Measurements from ENCODE around the gene POU3F3.

The POU3F3 gene

DNA sequence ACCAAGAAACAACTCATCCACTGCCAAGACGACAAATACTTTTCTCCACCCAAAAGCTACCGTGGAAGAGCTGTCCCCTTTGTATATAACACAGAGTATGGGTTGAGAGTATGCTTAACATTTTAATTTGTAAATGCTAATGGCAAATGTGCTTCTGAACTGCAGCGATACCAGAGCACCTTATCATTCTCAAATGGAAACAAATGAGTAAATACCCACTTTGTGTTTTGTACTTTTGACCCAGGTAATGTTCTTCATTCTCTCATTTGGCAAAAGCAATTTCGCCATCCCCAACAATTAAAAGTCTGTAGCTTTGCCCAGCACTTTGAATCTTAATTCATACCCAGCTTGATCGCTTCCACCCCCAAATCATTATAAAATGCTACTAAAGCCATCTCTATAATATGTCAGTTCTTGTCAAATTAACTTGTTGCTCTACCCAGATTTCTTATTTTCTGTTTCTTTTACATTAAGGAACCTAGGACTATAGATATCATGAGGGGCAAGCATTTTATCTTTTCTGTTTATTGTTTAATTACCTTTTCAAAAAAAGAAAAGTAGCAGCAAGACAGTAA is 6.2 kb upstream of the POU3F3 start:
- no peak for DNase-seq

DNA sequence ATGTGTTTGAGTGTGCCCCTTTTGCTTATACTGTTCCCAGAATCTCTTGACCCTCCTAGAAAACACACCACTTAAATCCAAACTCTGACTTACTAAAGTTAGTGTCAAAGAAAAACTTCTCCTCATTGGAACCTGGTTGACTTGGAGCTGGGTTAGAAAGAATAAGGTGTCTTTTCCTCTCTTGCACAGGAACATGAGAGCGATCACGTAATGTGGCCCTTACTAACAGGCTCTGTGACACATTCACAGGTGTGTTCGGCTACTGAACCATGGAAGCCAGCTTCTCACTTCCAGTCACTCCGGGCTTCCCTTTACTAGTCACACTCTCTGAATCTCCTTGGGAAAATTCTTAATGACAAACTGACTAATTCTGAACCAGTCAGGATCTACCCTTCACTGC is 5.4 kb upstream of the POU3F3 start:
- DNase-seq = no peak

DNA sequence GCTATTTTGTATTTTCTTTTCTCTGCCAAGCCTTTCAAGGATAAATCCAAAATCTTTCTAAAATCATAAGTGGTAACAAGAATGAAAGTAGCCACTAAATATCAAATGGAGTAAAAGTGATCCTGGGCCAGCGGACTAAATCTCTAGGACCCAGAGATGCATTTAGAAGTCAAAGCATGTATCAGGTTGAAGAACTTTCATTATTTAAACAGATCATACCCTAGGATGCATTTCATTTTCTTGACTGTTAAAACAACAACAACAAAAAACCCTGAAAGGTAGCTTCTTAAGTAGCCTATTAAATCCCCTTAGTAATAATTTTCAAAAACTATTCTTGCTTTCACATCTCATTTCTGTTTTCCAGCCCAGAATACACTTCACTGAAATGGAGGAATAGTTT is 4.8 kb upstream of the POU3F3 start:
- no peak for DNase-seq

DNA sequence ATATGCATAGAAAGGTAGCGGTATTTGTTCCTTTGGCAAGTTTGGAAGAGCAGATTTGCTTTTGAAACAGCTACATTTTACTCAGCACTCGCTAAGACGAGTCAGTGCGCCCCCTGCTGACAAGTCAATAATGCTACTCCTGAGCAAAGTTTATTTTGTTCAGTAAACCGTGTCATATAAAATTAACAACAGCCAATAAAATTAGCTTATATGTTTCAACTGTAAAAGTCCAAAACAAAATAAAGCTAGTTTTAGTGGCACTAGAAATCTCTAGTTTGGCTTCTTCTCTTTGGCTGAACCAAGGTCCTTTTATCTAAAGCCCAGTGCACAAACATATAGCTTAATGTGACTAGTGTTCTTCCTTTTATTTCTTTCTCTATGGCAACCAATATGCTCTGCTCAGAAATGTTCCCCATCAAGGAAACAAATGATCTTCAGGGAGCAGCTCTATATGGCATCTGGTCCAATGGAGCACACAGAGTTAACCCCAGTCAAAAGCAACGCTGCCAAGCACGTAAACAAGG is 4.2 kb upstream of the POU3F3 start:
- DNase-seq = peak; percentile 65

DNA sequence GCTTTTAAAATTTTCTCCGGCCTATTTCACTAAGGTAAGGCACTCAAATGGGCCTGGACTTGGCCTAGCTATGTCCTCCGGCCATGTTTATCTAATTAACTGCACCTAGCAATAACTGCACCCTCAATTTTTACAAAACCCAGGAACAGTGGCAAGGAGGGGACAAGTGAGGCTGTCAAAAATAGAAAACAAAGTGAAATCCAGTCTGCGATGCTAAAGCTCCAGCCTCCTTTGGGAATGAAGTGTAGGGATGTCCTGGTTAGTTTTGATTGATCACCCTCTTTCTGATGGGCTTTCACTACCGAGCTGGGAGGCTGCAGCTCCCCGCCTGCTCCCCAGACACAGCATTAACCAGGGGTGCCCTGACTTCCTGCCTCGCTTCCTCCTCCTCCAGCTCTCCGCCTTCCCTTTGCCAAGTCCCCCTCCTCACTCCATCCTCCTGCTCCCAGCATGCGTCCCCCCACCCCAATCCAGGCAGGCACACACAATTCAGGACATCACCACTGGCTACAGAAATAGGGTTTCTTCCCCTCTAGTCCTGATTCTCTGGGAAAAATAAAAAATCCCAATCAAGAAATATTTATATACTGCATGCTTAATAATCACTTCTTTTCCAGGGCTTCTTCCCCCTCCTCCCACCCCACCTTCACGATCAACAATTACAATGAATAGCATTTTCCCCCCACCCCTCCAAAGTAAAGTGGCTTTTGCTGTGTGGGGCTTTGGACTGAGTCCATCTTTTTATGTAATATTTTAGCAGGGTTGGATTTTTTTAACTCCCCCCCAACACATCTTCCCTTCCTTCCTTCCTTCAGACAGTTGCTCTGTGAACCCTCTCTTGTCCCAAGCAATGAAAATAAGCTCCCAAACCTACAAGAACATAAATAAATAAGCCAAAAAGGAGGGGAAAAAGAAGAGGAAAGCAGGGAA is 3.3 kb upstream of the POU3F3 start:
- DNase-seq = no peak

DNA sequence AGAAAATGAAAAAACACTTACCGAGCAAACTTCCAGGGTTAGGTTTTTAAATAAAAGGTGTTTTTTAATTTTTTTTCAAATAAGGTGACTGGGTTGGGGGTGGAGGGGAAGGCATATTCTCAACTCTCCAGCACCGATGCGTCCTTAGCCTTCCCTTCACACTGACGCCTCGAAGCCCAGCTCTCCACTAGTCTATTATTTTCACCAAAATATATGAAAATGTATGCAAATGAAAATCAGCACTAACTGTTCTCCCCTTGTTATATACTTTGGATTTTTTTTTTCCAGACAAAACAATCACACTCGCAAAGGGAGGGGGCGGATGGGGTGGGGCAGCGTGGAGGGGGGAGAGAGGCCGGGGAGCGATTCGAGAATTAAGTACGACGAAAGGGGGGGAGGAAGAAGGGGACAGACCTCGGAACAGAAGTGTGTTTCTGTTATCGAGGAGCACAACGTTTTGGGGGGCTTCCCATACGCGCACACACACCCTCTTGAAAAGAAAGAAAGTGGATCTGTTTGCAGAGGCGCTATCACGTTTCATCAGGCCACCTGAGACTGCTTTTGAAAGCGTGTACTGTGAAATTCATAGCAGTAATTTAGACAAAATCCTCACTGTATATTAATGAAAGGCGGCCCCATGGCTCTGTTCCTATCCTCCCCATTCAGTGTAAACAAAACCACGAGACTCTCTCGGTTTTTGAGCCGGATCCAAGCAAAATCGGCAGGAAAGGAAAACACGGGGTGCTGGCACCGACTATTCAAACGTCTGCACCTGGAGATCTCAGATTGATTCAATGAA is 2.4 kb upstream of the POU3F3 start:
- no peak for DNase-seq

DNA sequence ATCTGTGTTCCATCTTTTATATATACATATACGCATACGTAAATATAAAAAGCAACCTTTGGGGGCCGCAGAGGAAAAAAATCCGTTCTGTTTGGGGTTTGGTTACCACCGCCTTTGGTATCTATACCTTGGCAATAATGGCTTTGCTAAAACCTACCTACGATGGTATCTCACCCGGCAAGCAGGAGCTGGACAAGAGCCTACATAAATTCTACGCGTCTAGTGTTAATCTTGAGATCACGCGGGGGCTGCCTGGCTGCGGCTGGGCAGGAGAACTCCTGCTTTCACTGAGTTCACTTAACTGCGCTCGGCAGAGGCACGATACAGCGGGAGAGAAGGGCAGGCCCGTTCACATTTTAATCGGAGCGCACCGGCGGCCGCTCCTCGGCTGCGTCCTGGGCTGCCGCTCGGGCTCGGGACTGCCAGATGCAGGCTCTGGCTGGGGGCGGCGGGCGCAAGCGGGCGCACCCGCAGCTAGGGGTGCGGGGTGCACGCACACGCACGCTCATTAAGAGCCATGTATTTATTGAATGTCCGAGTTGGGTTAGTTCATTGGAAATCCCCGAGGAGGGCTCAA is 1.7 kb upstream of the POU3F3 start:
- no peak for DNase-seq

DNA sequence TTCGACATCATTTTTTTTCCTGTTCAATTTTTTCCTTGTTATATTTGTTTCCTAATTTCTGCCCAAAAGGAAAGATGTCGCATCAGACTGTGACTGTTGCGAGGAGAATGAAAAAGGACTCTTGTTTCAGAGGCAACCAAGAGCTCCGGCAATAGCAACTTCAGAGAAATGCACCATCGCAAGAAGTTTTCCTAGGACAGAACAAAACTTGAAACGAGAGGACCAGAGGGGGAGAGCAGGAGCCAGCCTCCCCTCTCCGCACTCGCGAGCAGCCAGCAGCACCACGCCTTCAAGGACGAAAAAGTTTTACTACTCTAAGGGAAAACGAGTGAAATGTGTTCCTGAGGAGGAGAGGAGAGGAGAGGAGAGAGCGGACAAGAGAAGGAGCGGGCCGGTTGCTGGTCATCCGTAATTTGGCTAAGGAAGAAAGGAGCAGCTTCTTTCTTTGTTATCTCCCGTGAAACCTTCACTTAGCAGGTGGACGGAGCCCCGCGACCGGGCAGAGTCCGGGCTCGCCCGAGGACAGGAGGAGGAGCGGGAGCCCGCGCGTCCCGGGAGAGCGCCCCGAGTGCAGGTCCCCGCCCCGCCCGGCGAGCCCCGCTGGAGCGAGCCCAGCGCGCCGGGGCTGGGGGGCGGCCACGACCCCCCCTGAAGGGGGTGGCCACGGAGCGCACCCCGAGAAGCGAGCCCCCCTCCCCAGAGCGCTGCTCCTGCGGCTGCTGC is 744 bp downstream of the POU3F3 start:
- DNase-seq = no peak

DNA sequence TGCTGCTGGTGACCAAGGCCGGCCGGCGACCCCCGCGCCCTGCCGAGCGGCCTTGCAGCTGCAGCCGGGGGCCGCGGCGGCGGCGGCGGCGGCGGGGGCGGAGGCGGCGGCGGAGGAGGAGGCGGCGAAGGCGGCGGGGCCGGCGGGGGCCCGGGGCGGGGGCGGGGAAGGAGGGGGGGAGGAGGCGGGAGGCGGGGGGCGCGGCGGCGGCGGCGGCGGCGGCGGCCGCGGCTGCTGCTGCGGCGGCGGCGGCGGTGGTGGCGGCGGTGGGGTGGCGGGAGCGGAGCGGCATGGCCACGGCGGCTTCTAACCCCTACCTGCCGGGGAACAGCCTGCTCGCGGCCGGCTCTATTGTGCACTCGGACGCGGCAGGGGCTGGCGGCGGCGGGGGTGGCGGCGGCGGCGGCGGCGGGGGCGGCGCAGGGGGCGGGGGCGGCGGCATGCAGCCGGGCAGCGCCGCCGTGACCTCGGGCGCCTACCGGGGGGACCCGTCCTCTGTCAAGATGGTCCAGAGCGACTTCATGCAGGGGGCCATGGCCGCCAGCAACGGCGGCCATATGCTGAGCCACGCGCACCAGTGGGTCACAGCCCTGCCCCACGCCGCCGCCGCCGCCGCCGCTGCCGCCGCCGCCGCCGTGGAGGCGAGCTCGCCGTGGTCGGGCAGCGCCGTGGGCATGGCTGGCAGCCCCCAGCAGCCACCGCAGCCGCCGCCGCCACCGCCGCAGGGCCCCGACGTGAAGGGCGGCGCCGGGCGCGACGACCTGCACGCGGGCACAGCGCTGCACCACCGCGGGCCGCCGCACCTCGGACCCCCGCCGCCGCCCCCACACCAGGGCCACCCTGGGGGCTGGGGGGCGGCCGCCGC is 1.5 kb downstream of the POU3F3 start:
- DNase-seq = no peak

DNA sequence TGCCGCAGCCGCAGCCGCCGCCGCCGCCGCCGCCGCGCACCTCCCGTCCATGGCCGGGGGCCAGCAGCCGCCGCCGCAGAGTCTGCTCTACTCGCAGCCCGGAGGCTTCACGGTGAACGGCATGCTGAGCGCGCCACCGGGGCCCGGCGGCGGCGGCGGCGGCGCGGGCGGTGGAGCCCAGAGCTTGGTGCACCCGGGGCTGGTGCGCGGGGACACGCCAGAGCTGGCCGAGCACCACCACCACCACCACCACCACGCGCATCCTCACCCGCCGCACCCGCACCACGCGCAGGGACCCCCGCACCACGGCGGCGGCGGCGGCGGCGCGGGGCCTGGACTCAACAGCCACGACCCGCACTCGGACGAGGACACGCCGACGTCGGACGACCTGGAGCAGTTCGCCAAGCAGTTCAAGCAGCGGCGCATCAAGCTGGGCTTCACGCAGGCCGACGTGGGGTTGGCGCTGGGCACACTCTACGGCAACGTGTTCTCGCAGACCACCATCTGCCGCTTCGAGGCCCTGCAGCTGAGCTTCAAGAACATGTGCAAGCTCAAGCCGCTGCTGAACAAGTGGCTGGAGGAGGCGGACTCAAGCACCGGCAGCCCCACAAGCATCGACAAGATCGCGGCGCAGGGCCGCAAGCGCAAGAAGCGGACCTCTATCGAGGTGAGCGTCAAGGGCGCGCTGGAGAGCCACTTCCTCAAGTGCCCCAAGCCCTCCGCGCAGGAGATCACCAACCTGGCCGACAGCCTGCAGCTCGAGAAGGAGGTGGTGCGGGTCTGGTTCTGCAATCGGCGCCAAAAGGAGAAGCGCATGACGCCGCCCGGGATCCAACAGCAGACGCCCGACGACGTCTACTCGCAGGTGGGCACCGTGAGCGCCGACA is 2.4 kb downstream of the POU3F3 start:
- no peak for DNase-seq

DNA sequence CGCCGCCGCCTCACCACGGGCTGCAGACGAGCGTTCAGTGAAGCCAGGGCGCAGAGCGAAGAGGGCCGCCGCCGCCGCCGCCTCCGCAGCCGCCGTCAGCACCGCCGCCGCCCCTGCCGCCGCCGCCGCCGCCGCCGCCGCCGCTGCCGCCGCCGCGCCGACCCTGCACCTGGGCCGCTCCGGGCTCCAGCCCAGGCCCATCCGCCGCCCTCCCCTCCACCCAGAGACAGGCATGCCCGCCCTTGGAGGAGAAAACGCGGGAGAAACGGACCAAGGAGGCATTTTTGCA is 3.0 kb downstream of the POU3F3 start:
- no peak for DNase-seq

DNA sequence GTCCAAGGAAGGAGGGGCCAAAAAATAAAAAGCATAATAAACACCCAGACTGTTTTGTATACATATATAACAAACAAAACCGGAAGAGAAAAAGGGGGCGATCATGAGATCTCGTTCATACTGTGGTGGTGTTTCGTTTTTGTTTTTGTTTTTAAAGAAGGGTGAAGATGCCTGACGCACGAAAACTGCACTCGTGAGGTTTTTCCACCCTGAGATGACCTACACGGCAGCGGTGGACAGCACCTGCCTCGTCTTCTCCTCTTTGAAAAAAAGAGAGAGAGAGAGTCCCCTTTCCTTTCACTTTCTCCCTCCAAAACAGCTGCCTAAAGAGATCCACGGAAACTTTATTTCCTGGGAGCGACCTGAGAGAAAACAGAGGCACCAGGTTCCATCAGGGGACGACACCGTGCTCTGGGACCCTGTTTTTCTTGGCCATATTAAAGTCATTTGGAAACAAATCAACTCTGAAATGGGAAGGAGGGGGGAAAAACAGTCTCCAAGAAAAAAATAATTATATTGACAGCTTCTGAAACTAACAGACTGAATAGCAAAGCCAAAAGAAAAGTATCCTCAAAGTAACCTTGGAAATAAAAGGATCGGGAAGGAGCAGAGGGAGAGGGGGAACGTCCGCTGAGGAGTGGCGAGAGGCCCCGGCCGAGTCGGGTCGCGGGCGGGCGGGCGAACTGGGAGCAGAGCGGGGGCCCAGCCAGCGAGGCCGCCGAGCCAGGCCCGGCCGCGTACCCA is 3.5 kb downstream of the POU3F3 start:
- no peak for DNase-seq

DNA sequence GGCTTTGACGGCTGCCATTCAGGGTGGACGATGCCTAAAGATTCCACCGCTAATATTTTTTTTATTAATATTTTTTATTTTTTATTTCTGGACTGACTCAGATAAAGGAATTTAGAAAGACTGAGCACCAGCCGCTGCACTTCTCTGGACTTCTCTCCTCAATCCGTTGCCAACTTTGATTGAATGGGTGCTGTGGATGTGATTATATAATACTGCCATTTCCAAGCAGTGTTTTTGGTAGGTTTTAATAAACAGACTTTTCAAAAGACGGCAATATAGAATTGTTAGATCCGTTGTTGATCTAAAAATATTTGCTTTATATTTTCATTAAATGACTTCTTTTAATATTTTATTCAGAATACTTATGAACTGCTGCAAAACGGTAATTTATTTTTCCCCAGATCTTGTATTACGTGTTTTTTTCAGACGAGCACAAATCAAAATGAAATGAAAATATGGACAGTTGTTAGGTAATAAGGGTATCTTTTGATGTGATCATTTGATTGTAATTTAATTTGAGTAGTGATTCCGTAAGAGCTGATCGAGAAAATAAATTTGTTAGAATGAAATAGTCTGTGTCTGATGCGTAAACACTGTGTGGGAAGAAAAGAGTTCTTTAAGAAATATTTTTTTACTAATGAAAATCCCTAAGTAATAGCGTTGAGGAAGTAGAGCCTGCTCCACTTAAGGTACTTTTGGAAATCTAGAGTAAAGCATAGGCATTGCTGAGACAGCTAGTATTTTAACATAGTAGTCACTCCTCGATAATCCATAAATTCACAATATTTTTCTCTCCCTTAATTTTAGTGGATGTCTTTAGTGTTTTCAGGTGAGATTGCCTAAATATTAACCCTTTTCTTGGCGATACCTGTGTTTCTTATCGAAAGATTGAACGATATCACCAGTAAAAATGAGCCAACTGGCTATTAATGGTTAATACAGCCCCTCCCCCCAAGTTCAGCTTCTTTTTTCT is 4.4 kb downstream of the POU3F3 start:
- DNase-seq = no peak

DNA sequence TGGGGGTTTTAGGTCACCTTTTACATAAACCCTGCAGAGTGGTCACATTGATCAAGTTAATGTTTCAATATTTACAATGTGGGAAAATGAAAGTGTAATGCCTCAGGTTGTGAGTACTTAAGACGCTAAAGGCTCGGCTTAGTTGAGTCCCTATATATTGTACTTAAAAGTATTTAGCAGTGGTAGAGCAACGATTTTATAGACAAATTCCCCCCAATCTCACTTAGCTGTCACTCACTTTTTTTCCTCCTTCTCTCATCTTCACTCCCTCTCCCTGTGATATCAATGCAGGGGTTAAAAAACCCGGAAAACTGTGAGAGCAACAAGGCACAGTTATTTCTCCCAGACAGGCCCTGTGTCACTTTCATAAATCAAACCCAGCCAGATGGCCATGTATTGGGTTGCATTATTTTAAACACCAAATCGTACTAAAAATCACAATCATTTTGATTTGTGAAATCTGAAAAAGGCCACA is 5.4 kb downstream of the POU3F3 start:
- DNase-seq = no peak

DNA sequence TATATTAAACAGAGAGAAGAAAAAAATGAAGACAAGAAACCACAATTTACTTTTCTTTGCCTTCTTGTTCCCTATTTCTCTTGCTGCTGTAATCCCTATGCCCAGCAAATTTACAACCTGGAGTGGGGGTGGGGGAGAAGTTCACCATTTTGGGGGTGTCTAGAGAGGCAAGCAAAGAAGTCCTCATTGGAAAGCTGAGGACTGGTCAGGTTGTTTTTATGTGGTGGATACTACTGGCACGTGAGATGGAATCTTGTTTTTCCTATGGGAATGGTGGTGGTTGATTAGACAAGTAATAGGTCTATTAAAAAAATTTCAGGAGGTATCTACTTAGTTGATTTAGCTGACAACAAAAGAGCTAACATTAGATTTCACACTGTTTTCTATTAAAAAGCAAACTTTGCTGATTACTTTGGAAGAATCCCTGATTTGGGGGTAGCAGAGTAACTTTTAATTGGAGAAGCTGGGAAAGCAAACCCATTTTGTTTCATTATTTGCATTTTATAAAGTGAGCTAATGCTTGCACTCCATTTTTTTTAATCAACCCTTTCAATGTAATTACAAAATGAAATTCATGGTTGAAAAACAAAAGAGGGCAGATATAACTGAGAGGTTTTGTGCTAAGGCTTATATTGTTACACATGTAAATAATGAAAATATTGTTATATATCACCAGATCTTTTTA is 6.0 kb downstream of the POU3F3 start:
- DNase-seq = no peak

DNA sequence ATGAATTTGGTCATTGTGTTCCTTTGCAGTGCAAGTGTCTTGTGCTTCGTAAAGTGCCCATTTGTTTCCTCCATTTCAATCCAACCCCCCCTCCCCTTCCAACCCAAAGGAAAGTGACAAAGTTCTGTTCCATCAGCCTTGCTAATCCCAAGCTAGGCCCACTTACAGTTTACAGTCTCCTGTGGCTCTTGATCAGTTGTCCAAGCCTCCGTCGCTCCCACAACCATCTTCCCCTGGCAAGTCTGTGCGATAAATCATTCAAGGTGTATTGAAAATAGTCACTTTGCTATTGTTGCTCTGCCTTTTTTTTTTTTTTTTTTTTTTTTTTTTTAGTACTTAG is 6.5 kb downstream of the POU3F3 start:
- DNase-seq = no peak

DNA sequence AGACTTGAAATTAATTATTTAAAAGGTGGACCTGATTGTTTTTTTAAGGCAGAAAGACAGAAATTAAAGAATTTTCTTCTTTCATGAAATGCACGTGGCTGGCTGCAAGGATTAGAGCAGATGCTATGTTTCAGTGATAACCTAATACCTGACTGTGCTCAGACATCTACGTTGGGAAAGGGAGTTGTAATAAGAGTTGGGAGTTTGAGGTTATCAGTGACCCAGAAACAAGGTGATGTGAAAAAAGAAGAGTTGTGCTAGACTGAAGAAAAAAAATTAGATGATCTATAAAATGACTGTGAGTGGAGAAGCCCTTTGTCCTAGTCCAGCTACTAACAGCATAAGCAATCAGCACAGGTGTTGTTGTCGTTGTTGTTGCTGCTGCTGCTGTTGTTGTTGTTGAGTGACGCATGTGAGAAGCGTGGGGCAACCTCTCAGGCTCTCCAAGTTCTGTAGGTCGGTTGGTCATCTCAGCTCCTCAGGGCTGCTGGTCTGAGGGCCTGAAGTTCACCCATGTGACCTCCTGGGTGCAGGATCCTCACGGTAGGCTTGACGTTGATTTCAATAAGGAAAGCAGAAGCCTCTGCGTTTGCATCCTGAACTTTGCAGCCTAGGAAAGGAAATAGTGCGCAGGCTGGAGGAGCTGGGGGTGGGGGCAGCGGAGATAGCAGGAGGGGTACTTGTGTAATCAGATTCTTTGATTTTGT is 7.6 kb downstream of the POU3F3 start:
- no peak for DNase-seq
